IMR-90 (cell line): ENCODE data around the gene ERMARD. TPM values are rescaled to one million over a fixed set of nuclear protein-coding genes. Genes with fewer than 3 reads are reported as not detected.

Experiments used
- ATAC-seq: fragments of 200-7000 bp; cut with Tn5 transposase; 2 replicates; pipeline ENCODE4 v1.9.1; 2020; ENCODE audit warnings: low read depth, mild to moderate bottlenecking, moderate library complexity
- BruUV-seq: library from RNA; stranded (reverse); fragments of 400-500 nt; replicated peaks from 2 replicates; lab custom pipeline; 2021; lab: Mats Ljungman, UMichigan
- CTCF ChIA-PET: fragments of 300-600 bp; formaldehyde crosslinking; extraction: SDS; loops from one replicate; lab custom pipeline; 2021; ENCODE audit warnings: antibody characterized with exemption; lab: Yijun Ruan, JAX
- POLR2A ChIA-PET: fragments of 300-600 bp; sonication (Branson Sonifier 250); formaldehyde crosslinking; loops from one replicate; lab custom pipeline; 2022; ENCODE audit warnings: antibody characterized with exemption; ENCODE audit not compliant: unreplicated experiment; lab: Charles Lee
- DNase-seq: peaks from one replicate; pipeline ENCODE4 v3.0.0; 2013
- H2AFZ ChIP-seq: replicated peaks from 2 replicates; pipeline ENCODE3; 2013; ENCODE audit warnings: low read length, mild to moderate bottlenecking; ENCODE audit not compliant: poor library complexity
- H2AK5ac ChIP-seq: 2 replicates; pipeline ENCODE4 v1.6.1; 2013; ENCODE audit warnings: low read depth, low read length, inconsistent platforms
- H2AK9ac ChIP-seq: replicated peaks from 2 replicates; pipeline ENCODE3; 2013; ENCODE audit warnings: mild to moderate bottlenecking, low read depth, low read length, moderate library complexity; ENCODE audit not compliant: poor library complexity
- H2BK120ac ChIP-seq: 2 replicates; pipeline ENCODE4 v1.6.1; 2013; ENCODE audit warnings: low read depth, low read length, inconsistent platforms
- H2BK15ac ChIP-seq: 3 replicates; pipeline ENCODE4 v1.6.1; 2013; ENCODE audit warnings: low read depth, low read length, inconsistent platforms
- H2BK20ac ChIP-seq: 2 replicates; pipeline ENCODE4 v1.6.1; 2013; ENCODE audit warnings: low read depth, mild to moderate bottlenecking, inconsistent platforms, low read length, moderate library complexity
- H2BK5ac ChIP-seq: 2 replicates; pipeline ENCODE4 v1.6.1; 2013; ENCODE audit warnings: mild to moderate bottlenecking, low read depth, low read length, inconsistent platforms; ENCODE audit not compliant: poor library complexity, severe bottlenecking
- H3K14ac ChIP-seq: replicated peaks from 2 replicates; pipeline ENCODE4 v1.6.1; 2013; ENCODE audit warnings: low read depth, low read length, inconsistent platforms
- H3K18ac ChIP-seq: 2 replicates; pipeline ENCODE4 v1.6.1; 2013; ENCODE audit warnings: low read depth, low read length, control low read depth
- H3K23ac ChIP-seq: 2 replicates; pipeline ENCODE4 v1.6.1; 2013; ENCODE audit warnings: low read depth, low read length, inconsistent platforms
- H3K27ac ChIP-seq: 2 replicates; pipeline ENCODE4 v1.5.1; 2013; ENCODE audit warnings: mild to moderate bottlenecking, control low read depth, low read length; ENCODE audit not compliant: insufficient read depth
- H3K27me3 ChIP-seq: 2 replicates; pipeline ENCODE4 v1.6.1; 2013; ENCODE audit warnings: low read length; ENCODE audit not compliant: control insufficient read depth, insufficient read depth
- H3K36me3 ChIP-seq: 2 replicates; pipeline ENCODE4 v1.6.1; 2013; ENCODE audit warnings: low read length, mixed read lengths; ENCODE audit not compliant: control insufficient read depth, insufficient read depth
- H3K4ac ChIP-seq: 2 replicates; pipeline ENCODE4 v1.6.1; 2013; ENCODE audit warnings: low read depth, low read length, inconsistent platforms
- H3K4me1 ChIP-seq: 2 replicates; pipeline ENCODE4 v1.6.1; 2013; ENCODE audit warnings: low read length, mixed read lengths; ENCODE audit not compliant: control insufficient read depth, insufficient read depth
- H3K4me2 ChIP-seq: 2 replicates; pipeline ENCODE4 v1.6.1; 2013; ENCODE audit warnings: low read depth, mild to moderate bottlenecking, control low read depth, low read length, moderate library complexity
- H3K4me3 ChIP-seq: 2 replicates; pipeline ENCODE4 v1.5.1; 2013; ENCODE audit warnings: low read depth, mild to moderate bottlenecking, control low read depth, low read length, moderate library complexity; ENCODE audit not compliant: insufficient read depth
- H3K56ac ChIP-seq: 2 replicates; pipeline ENCODE4 v1.6.1; 2013; ENCODE audit warnings: low read length, inconsistent platforms; ENCODE audit not compliant: insufficient read depth; ENCODE audit errors: extremely low read depth
- H3K79me1 ChIP-seq, 2 experiments: 2 replicates each; pipeline ENCODE4 v1.6.1; 2013; ENCODE audit warnings: low read length in 2 of 2, inconsistent platforms in 1 of 2, low read depth in 1 of 2
- H3K9ac ChIP-seq: 2 replicates; pipeline ENCODE4 v1.6.1; 2013; ENCODE audit warnings: low read depth, low read length, control low read depth
- H3K9me1 ChIP-seq: 2 replicates; pipeline ENCODE4 v1.6.1; 2013; ENCODE audit warnings: low read length, inconsistent platforms; ENCODE audit not compliant: insufficient read depth
- H3K9me3 ChIP-seq: 2 replicates; pipeline ENCODE4 v1.6.1; 2013; ENCODE audit warnings: low read length; ENCODE audit not compliant: control insufficient read depth, insufficient read depth
- H4K20me1 ChIP-seq: 2 replicates; pipeline ENCODE4 v1.6.1; 2013; ENCODE audit warnings: low read length, inconsistent platforms; ENCODE audit not compliant: insufficient read depth
- H4K5ac ChIP-seq: 2 replicates; pipeline ENCODE4 v1.6.1; 2013; ENCODE audit warnings: mild to moderate bottlenecking, low read depth, low read length, control low read depth
- H4K8ac ChIP-seq, 2 experiments: 2 replicates each; pipeline ENCODE4 v1.6.1; 2013; ENCODE audit warnings: low read depth in 2 of 2, low read length in 2 of 2, control low read depth in 1 of 2, inconsistent platforms in 1 of 2
- H4K91ac ChIP-seq: 2 replicates; pipeline ENCODE4 v1.6.1; 2013; ENCODE audit warnings: low read depth, low read length, inconsistent platforms; ENCODE audit not compliant: insufficient read depth
- CEBPB ChIP-seq: IDR thresholded peaks from 2 replicates; pipeline ENCODE4 v1.6.1; 2012; ENCODE audit warnings: low read depth, low read length, improper control_type of control experiment
- CHD1 ChIP-seq: IDR thresholded peaks from 2 replicates; pipeline ENCODE4 v1.6.1; 2012; ENCODE audit warnings: low read depth, low read length, improper control_type of control experiment
- ELK1 ChIP-seq: fragments of 150-350 bp; IDR thresholded peaks from 2 replicates; pipeline ENCODE4 v1.6.1; 2016; ENCODE audit warnings: low read depth, mild to moderate bottlenecking, low read length, moderate library complexity, borderline replicate concordance
- FOS ChIP-seq: fragments of 150-350 bp; IDR thresholded peaks from 2 replicates; pipeline ENCODE4 v1.6.1; 2016; ENCODE audit warnings: low read depth, low read length
- MAZ ChIP-seq: IDR thresholded peaks from 2 replicates; pipeline ENCODE4 v1.6.1; 2012; ENCODE audit warnings: low read depth, mild to moderate bottlenecking, low read length, improper control_type of control experiment, moderate library complexity, borderline replicate concordance
- MXI1 ChIP-seq: IDR thresholded peaks from 2 replicates; pipeline ENCODE4 v1.6.1; 2012; ENCODE audit warnings: low read depth, mild to moderate bottlenecking, low read length, moderate library complexity, borderline replicate concordance
- NFE2L2 ChIP-seq: fragments of 150-350 bp; IDR thresholded peaks from 2 replicates; pipeline ENCODE4 v1.6.1; 2016; ENCODE audit warnings: low read depth, mild to moderate bottlenecking, low read length
- RCOR1 ChIP-seq: IDR thresholded peaks from 2 replicates; pipeline ENCODE4 v1.6.1; 2012; ENCODE audit warnings: mild to moderate bottlenecking, low read length, improper control_type of control experiment; ENCODE audit not compliant: insufficient replicate concordance
- RFX5 ChIP-seq: IDR thresholded peaks from 2 replicates; pipeline ENCODE4 v1.8.0; 2012; ENCODE audit warnings: low read depth, mild to moderate bottlenecking, low read length, moderate library complexity
- SMC3 ChIP-seq: fragments of 150-350 bp; IDR thresholded peaks from 2 replicates; pipeline ENCODE4 v1.6.1; 2016; ENCODE audit warnings: low read depth, mild to moderate bottlenecking, antibody characterized with exemption, low read length, moderate library complexity
- USF2 ChIP-seq: fragments of 150-350 bp; IDR thresholded peaks from 2 replicates; pipeline ENCODE4 v1.6.1; 2017; ENCODE audit warnings: mild to moderate bottlenecking, antibody characterized with exemption, low read length, low read depth
- WGBS, 2 experiments: methylation state at CpG; one replicate each; pipeline versions ENCODE4 v1.1.5 to v1.1.7; 2013; ENCODE audit warnings: missing lambda C conversion rate in 2 of 2; ENCODE audit not compliant: insufficient read length in 1 of 2; ENCODE audit errors: extremely low coverage in 2 of 2; 5-methylcytosine and 5-hydroxymethylcytosine counted together
- dilution Hi-C: fragments of 300-500 bp; cut with HindIII; formaldehyde crosslinking; loops from one replicate; pipeline ENCODE4 v1.14.3; 2018; ENCODE audit warnings: low sequenced_read_pairs; ENCODE audit not compliant: unreplicated experiment
- in situ Hi-C: fragments of 300-500 bp; cut with MboI; formaldehyde crosslinking; loops from 3 replicates; pipeline ENCODE4 v1.14.3; 2019; ENCODE audit warnings: low sequenced_read_pairs, inconsistent platforms, mixed read lengths
- intact Hi-C: fragments of 100-400 bp; cut with micrococcal nuclease; formaldehyde crosslinking; loops from 2 replicates; pipeline ENCODE4 v1.10.0; 2022
- polyA plus RNA-seq, 3 experiments: library from polyadenylated mRNA; depleted of rRNA; stranded (reverse); fragments of >200 nt; gene quantifications; 2 replicates each; pipeline ENCODE4 v1.2.3, GENCODE V29; 2012; ENCODE audit warnings: low replicate concordance in 1 of 3
- total RNA-seq: library from RNA; depleted of rRNA; stranded (reverse); fragments of >200 nt; gene quantifications from 2 replicates; pipeline ENCODE4 v1.2.3, GENCODE V29; 2012

ERMARD gene
- total and polyA plus RNA-seq, 2 of the 4 experiments (the other 2 are of a cell fraction) = 15.1 to 25.4 TPM

- no peak for TF ChIP-seq ELK1
- TF ChIP-seq RCOR1 = no peak
Measured at GRCh38 chr6:169789944-169790927, 38.8 kb downstream of the ERMARD start (continued).

GRCh38 chr6:169791721-169792131 lies 40.3 kb downstream of the ERMARD start:
- Histone ChIP-seq H4K5ac (no peak overlapping the region), H3K4me2 (no peak overlapping the region), H4K20me1 (no peaks in the 10 kb centered on the region), H3K23ac (no peak overlapping the region), H3K9me3 (no peaks in the 10 kb centered on the region), H2BK5ac (no peak overlapping the region), H3K79me1 (no peaks in the 10 kb centered on the region), H4K91ac (no peak overlapping the region), H3K36me3 (no peaks in the 10 kb centered on the region), H3K27ac (no peak overlapping the region), H2AFZ (no peak overlapping the region), H2AK9ac (no peak overlapping the region), H3K18ac (no peak overlapping the region), H3K27me3 (peaks cover 9% of the 10 kb centered on the region; the same call in 1 of the 2 replicates), H2BK120ac (no peak overlapping the region), H3K4me1 (peaks cover 3% of the 10 kb centered on the region; the same call in 1 of the 2 replicates), H2BK20ac (no peak overlapping the region), H3K14ac (no peak overlapping the region), H2AK5ac (no peak overlapping the region), H3K4ac (no peak overlapping the region), H2BK15ac (no peak overlapping the region), H4K8ac (no peak overlapping the region), H3K4me3 (no peak overlapping the region), H3K9me1 (0 out of 2 replicates have a peak, but pooled peaks cover 4% of the 10 kb centered on the region), H3K56ac (no peak overlapping the region), H3K9ac (no peak overlapping the region)
- in situ Hi-C loops = loop anchor here (10.0 kb wide), 2 partner anchors 513 to 723 kb away; partner anchors contain the start of gene FAM120B
- dilution Hi-C loops = no loop called here
- BruUV-seq = no TSS peak
- no CpG with 5 or more reads among the region's 6 CpGs for WGBS, 2 experiments
- intact Hi-C loops = loop anchor here (5.0 kb wide), 1 partner anchor 521 kb away; no protein-coding TSS in a partner anchor
- ATAC-seq (no peak), DNase-seq (no peak)
- ChIA-PET POLR2A (no interaction called here), CTCF (no interaction called here)
- no peak for TF ChIP-seq FOS
- no peak for TF ChIP-seq MAZ
- no peak for TF ChIP-seq SMC3
- TF ChIP-seq NFE2L2 = no peak
- no peak for TF ChIP-seq ELK1
- TF ChIP-seq MXI1 = no peak
- TF ChIP-seq CEBPB = no peak
- no peak for TF ChIP-seq RFX5
- no peak for TF ChIP-seq CHD1
- TF ChIP-seq RCOR1 = no peak
- TF ChIP-seq USF2 = no peak
